Neutrophil (primary cell): ENCODE data around the gene SMIM11.

Experiments used
- H3K27ac ChIP-seq: fragments of 200-600 bp; sonication (generic); 2 replicates; pipeline ENCODE4 v1.5.1; 2016; ENCODE audit warnings: mild to moderate bottlenecking, moderate library complexity
- H3K27me3 ChIP-seq: fragments of 200-600 bp; sonication (generic); 2 replicates; pipeline ENCODE4 v1.6.0; 2016; ENCODE audit warnings: mild to moderate bottlenecking
- H3K36me3 ChIP-seq: fragments of 200-600 bp; sonication (generic); 2 replicates; pipeline ENCODE4 v1.5.1; 2017
- H3K4me1 ChIP-seq, 2 experiments: fragments of 200-600 bp in 1 of 2; sonication (generic) in 1 of 2; 1 replicate in 1 of 2; 2 replicates in 1 of 2; pipeline versions ENCODE4 v1.5.1 to v1.6.1; 2013 to 2016; ENCODE audit warnings: low read depth in 1 of 2, low read length in 1 of 2, mild to moderate bottlenecking in 1 of 2, moderate library complexity in 1 of 2; ENCODE audit not compliant: control insufficient read depth in 1 of 2, insufficient read depth in 1 of 2
- H3K4me3 ChIP-seq, 2 experiments: fragments of 200-600 bp in 1 of 2; sonication (generic) in 1 of 2; 1 replicate in 1 of 2; 2 replicates in 1 of 2; pipeline ENCODE4 v1.5.1; 2013 to 2016; ENCODE audit warnings: low read depth in 1 of 2, low read length in 1 of 2, mild to moderate bottlenecking in 1 of 2, moderate library complexity in 1 of 2
- H3K9me3 ChIP-seq: fragments of 200-600 bp; sonication (generic); 2 replicates; pipeline ENCODE4 v1.5.1; 2016
- CTCF ChIP-seq: fragments of 200-600 bp; sonication (generic); IDR thresholded peaks from 2 replicates; pipeline ENCODE4 v1.5.1; 2016; ENCODE audit warnings: antibody characterized with exemption

Gene SMIM11

GRCh38 chr21:34354836-34355235, 20.5 kb upstream of the SMIM11 start:
- Histone ChIP-seq H3K36me3 (no peaks in the 10 kb centered on the region), H3K4me3 (no peak overlapping the region), H3K4me1 (no peaks in the 10 kb centered on the region), H3K27me3 (peaks cover 30% of the 10 kb centered on the region), H3K27ac (no peak overlapping the region), H3K9me3 (no peaks in the 10 kb centered on the region)
- TF ChIP-seq CTCF: no peak

GRCh38 chr21:34355570-34355969, 19.7 kb upstream of the SMIM11 start:
- H3K27me3 ChIP-seq: peaks cover 38% of the 10 kb centered on the region
- TF ChIP-seq CTCF: no peak
- no peaks in the 10 kb centered on the region for H3K4me1 ChIP-seq
- no peak overlapping the region for H3K4me3 ChIP-seq
- no peaks in the 10 kb centered on the region for H3K36me3 ChIP-seq
- no peaks in the 10 kb centered on the region for H3K9me3 ChIP-seq
- H3K27ac ChIP-seq: no peak overlapping the region

DNA sequence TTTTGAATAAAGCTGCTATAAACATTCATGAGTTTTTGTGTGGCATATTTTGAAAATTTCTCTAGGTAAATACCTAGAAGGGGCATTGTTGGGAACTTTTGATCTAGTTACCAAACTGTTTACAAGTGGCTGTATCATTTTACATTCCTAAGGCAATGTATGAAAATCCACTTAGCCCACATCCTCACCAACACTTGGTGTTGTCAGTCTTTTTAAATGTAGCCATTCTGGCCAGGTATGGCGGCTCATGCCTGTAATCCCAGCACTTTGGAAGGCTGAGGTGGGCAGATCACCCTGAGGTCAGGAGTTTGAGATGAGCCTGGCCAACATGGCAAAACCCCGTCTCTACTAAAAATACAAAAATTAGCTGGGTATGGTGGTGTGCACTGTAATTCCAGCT, 17.4 kb upstream of the SMIM11 start:
- peaks cover 49% of the 10 kb centered on the region for H3K27me3 ChIP-seq
- H3K4me1 ChIP-seq: peaks cover 3 to 5% of the 10 kb centered on the region in 2 experiments
- H3K4me3 ChIP-seq: no peak overlapping the region
- no peak for TF ChIP-seq CTCF
- no peak overlapping the region for H3K27ac ChIP-seq
- H3K9me3 ChIP-seq: no peaks in the 10 kb centered on the region
- no peaks in the 10 kb centered on the region for H3K36me3 ChIP-seq

DNA sequence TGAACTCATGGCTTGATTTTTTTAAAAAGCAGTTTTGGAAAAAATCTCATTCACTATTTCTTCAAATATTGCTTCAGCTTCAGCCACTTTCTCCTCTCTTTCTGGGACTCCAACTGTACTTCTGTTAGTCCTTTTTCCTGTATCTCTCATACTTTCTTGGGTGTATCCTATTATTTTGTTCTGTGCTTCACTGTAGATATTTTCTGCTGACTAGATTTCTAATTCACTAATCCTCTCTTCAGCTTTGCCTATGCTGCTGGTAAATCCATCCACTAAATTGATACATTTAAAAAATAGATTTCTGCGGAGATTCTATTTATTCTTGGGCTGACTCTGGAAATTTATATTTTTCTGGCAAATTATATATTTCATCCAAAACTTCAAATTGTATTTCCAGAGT, 16.4 kb upstream of the SMIM11 start:
- Histone ChIP-seq H3K27me3 (peaks cover 49% of the 10 kb centered on the region), H3K36me3 (no peaks in the 10 kb centered on the region), H3K27ac (no peak overlapping the region), H3K4me1 (peaks cover 10% of the 10 kb centered on the region in 2 experiments), H3K4me3 (no peak overlapping the region), H3K9me3 (no peaks in the 10 kb centered on the region)
- TF ChIP-seq CTCF: no peak

GRCh38 chr21:34360488-34361241, 14.6 kb upstream of the SMIM11 start:
- H3K36me3 ChIP-seq: no peaks in the 10 kb centered on the region
- H3K27me3 ChIP-seq: peaks cover 49% of the 10 kb centered on the region
- H3K4me3 ChIP-seq: no peak overlapping the region
- peaks cover 10% of the 10 kb centered on the region in 2 experiments for H3K4me1 ChIP-seq
- no peaks in the 10 kb centered on the region for H3K9me3 ChIP-seq
- TF ChIP-seq CTCF: no peak
- no peak overlapping the region for H3K27ac ChIP-seq
